Stimulated activated CD4-positive, alpha-beta T cell treated with anti-CD3 and anti-CD28 coated beads, Interleukin-4, amount 100 ng/mL, for 48 hours (primary cell): Measurements from ENCODE around the gene OR52E1.
"Not testable (repeated sequence)": the region's sequence is repeated elsewhere in the genome, so short reads cannot be mapped to it uniquely, and the experiment has no call there.

ENCODE experiments used
- DNase-seq, 2 donors: peaks; one replicate each; pipeline ENCODE4 v3.0.0-alpha.2; 2020; ENCODE audit warnings: low read depth in 2 of 2

The OR52E1 gene

DNA sequence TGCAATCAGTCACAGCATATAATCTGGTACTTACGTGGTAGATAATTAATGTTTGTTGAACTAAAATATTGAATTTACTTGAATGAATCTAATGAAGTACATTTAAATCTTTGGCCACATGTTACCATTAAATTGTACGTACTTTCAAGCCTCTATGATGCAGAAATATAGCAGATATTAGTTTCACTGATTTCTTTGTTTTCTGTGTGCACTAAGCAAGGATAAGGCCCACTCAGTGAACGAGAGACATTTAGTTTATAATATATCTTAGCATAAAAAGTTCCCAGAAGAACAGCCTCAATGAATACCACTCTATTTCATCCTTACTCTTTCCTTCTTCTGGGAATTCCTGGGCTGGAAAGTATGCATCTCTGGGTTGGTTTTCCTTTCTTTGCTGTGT, at the start of gene OR52E1:
OR52E1 (plus strand) TSS at position 301 of the 400 bp plus-strand sequence.
- DNase-seq: no peak

GRCh38 chr11:5021996-5022395, 47.4 kb upstream of the OR52E1 start:
- no peak for DNase-seq

DNA sequence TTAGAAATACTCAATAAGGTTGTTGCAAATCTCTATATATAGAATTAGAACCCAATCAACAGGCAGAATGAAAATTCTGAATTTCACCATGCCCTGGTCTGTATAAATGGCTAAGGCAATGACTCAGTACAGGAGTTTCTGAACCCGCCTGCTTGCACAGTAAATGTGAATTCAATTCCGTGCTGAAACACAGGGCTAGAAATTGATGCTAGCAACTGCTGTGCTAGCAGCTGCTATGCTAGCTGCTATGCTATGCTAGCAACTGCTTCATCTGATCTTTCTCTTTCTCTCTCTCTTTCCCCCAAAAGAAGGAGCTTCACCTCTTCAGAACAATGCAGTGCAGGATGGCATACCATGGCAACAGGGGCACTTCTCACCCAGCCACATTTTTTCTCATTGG, 32.7 kb upstream of the OR52E1 start:
- DNase-seq: no peak

- DNase-seq: no peak
Observed at GRCh38 chr11:5037926-5038325, 31.4 kb upstream of the OR52E1 start.

DNA sequence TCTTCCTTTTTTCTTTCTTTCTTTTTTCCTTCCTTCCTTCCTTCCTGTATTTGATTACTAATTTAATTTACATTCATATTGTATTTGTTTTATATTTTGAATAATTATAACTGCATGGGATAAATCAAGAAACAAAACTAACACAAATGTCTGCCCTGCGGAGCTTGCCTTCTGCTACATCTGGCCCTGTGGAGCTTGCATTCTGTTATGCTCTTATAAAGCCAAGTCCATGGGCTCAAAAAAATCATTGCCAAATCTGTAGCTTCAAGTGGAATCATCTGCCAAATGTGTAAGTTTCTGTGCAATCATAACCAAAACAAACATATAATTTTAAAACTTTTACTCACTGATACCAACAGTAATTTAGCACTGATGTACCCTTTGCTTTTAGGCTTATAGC, 31.0 kb upstream of the OR52E1 start:
- no peak for DNase-seq

DNA sequence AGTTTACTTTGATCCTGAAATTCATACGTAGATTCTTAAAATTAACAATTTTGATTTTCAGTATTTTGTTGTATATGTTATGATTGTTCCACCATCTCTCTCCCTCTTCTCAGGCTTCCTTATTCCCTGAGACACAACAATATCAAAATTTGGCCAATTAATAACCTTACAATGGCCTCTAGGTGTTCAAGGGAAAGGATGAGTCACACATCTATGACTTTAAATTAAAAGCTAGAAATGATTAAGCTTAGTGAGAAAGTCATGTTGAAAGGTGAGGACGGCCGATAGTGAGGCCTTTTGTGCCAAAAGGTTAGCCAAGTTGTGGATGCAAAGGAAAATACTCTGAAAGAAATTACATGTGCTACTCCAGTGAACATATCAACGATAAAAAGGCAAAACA, 28.5 kb upstream of the OR52E1 start:
- no peak for DNase-seq

DNA sequence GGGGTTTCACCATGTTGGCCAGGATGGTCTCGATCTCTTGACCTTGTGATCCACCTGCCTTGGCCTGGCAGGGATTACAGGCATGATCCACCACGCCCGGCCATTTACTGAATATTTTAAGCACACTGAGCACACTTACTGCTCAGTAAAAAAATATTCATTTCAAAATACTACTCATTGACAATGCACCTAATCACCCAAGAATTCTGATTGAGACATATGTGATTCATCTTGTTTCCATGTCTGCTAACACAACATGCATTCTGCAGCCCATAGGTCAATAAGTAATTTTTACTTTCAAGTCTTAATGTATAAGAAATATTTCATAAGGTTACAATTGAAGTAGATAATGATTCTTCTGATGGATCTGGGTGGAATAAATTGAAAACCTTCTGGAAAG, 27.3 kb upstream of the OR52E1 start:
- DNase-seq: no peak

GRCh38 chr11:5043380-5043779, 26.0 kb upstream of the OR52E1 start:
- no peak for DNase-seq

DNA sequence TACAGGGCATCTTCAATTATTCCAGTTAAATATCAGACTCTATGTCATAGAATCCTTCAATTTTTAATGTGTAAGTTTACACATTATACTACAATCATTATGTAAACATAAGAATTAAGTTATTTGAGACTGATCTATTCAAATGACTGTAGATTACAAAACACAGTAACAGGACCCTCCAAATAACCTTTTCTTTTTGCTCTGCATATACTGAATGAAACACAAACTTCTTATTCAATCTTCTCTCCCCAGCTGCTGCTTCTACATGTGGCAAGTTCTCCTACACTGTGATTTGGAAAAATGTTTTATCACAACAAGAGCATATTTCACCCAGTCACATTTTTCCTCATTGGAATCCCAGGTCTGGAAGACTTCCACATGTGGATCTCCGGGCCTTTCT, 23.1 kb upstream of the OR52E1 start, which contains the start of gene OR52J3:
OR52J3 (plus strand) TSS at position 301 of the 400 bp plus-strand sequence; CDS start at position 301, 0 bp downstream.
- DNase-seq: no peak

GRCh38 chr11:5046754-5047330, 22.5 kb upstream of the OR52E1 start:
- no peak for DNase-seq

DNA sequence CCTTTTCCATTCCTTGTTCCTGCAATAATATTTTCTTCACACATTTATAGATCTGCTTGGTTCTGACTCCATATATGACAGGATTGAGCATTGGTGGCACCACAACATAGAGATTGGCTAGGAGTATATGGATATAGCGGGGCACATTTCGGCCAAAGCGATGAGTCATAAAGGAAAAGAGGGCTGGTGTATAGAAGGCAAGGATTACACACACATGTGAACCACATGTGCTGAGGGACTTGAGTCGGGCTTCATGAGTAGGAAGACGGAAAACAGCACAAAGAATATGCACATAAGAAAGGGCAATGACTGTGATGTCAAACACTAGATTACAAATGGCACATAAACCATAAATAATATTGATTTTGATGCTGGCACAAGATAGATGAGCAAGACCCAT, 10.7 kb upstream of the OR52E1 start:
- DNase-seq: not testable (repeated sequence)

DNA sequence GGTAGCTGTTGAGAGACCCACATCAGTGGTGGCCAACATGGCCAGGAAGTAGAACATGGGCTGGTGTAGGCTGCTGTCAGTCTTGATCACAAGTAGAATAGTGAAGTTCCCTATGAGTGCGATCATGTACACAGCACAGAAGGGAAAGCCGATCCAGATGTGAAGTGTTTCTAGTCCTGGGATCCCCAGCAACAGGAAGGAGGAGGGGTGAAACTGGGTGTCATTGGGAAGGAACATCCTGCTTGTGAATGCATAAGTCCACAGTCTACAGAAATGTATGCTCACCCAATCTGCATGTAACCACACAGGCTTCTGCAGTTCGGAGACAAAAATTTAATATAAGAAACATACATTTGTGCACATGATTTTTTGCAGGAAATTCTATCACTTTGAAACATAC, 10.0 kb upstream of the OR52E1 start, which contains the start of gene OR52E2:
OR52E2 (minus strand) TSS at position 237 of the 400 bp plus-strand sequence; CDS start at position 237, 0 bp downstream.
- no peak for DNase-seq

- no peak for DNase-seq
Observed at GRCh38 chr11:5065027-5065426, 4.3 kb upstream of the OR52E1 start.

- DNase-seq: no peak
Observed at GRCh38 chr11:5071799-5072198, 2.4 kb downstream of the OR52E1 start.

- DNase-seq: no peak
Observed at GRCh38 chr11:5081405-5081804, 12.0 kb downstream of the OR52E1 start.

GRCh38 chr11:5083602-5084001, 14.2 kb downstream of the OR52E1 start:
- DNase-seq: no peak

- DNase-seq: no peak
Observed at GRCh38 chr11:5088556-5088955, 19.2 kb downstream of the OR52E1 start.

DNA sequence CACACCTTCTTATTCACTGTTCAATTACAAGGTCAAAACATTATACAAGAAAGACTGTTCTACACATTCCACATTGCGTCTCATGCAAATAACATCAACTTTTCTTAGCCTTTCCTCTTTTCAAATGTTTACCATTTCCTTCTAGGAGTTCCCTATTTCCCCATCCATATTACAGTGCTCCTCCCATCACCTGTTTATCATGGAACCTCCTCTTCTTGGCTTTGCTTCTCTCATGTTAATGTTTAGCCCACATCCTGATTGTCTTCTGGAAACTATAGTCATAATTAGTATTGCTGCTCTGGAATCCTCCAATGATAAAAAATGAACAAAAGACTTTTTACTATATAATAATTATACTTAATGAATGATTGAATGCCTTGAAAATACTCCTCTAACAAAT, 21.3 kb downstream of the OR52E1 start:
- DNase-seq: no peak

DNA sequence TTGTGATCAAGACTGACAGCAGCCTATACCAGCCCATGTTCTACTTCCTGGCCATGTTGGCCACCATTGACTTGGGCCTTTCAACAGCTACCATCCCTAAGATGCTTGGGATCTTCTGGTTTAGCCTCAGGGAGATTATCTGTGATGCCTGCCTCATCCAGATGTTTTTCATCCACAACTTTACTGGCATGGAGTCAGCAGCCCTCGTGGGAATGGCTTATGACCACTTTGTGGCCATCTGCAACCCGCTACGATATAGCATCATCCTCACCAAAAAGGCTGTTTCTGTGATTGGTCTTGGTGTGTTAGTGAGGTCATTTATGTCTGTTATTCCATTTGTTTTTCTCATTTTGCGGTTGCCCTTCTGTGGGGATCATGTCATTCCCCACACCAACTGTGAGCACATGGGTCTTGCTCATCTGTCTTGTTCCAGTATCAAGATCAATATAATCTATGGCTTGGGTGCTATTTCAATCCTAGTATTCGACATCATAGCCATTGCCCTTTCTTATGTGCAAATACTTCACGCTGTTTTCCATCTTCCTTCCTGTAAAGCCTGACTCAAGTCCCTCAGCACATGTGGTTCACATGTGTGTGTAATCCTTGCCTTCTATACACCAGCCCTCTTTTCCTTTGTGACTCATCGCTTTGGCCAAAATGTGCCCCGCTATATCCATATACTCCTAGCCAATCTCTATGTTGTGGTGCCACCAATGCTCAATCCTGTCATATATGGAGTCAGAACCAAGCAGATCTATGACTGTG, 23.6 kb downstream of the OR52E1 start:
- DNase-seq: no peak

DNA sequence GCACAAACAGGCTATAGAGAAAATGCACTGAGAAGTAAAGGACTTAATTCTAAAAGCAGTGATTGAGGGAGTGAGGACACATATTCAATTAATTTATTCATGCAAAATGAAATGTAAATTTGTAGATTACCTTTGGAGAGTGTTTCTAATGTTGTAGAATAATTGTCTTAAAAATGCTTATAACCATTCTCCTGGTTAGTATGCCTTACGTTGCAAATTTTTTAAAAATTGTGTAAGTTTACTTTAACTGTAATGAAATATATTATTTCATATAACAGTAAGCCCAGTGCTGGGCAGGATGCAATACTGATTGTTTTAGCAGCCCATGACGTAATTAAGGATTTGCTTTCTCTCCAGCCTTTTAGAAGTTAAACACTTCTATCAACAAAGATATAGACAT, 26.6 kb downstream of the OR52E1 start:
- DNase-seq: no peak

GRCh38 chr11:5102246-5102645, 32.9 kb downstream of the OR52E1 start:
- no peak for DNase-seq

GRCh38 chr11:5103066-5103465, 33.7 kb downstream of the OR52E1 start:
- DNase-seq: no peak

GRCh38 chr11:5107285-5107684, 37.9 kb downstream of the OR52E1 start:
- DNase-seq: no peak
